OCI-LY1 (cell line): ENCODE data around the gene ZBTB32.

Experiments
- H2AFZ ChIP-seq: fragments of 200-600 bp; sonication (generic), shearing (Covaris generic); 2 replicates; pipeline ENCODE4 v1.6.0; 2014; ENCODE audit warnings: antibody characterized with exemption, mild to moderate bottlenecking, low read length
- H3F3A ChIP-seq: fragments of 200-600 bp; sonication (generic), shearing (Covaris generic); 2 replicates; pipeline ENCODE4 v1.6.0; 2014; ENCODE audit warnings: mild to moderate bottlenecking, antibody characterized with exemption, low read length, moderate library complexity; ENCODE audit not compliant: insufficient read depth
- H3K27ac ChIP-seq: fragments of 200-600 bp; sonication (generic); 2 replicates; pipeline ENCODE4 v1.5.1; 2014; ENCODE audit warnings: low read length, mixed run types, mild to moderate bottlenecking, low read depth; ENCODE audit not compliant: poor library complexity, severe bottlenecking
- H3K27me3 ChIP-seq: fragments of 200-600 bp; sonication (generic); 2 replicates; pipeline ENCODE4 v1.6.0; 2014; ENCODE audit warnings: antibody characterized with exemption, mild to moderate bottlenecking, low read length, moderate library complexity; ENCODE audit not compliant: insufficient read depth
- H3K36me3 ChIP-seq: fragments of 200-600 bp; sonication (generic); 2 replicates; pipeline ENCODE4 v1.6.1; 2014; ENCODE audit warnings: mild to moderate bottlenecking, antibody characterized with exemption, low read length, moderate library complexity, mixed read lengths; ENCODE audit not compliant: insufficient read depth
- H3K4me1 ChIP-seq: fragments of 200-600 bp; sonication (generic); 2 replicates; pipeline ENCODE4 v1.5.1; 2014; ENCODE audit warnings: mild to moderate bottlenecking, low read length, moderate library complexity; ENCODE audit not compliant: insufficient read depth, severe bottlenecking
- H3K4me2 ChIP-seq: fragments of 200-600 bp; sonication (generic), shearing (Covaris generic); 2 replicates; pipeline ENCODE4 v1.6.1; 2014; ENCODE audit warnings: low read length
- H3K4me3 ChIP-seq: fragments of 200-600 bp; sonication (generic); 2 replicates; pipeline ENCODE4 v1.5.1; 2014; ENCODE audit warnings: low read length, low read depth, mild to moderate bottlenecking, mixed read lengths; ENCODE audit not compliant: poor library complexity, severe bottlenecking
- H3K79me2 ChIP-seq: fragments of 200-600 bp; shearing (Covaris generic); 2 replicates; pipeline ENCODE4 v1.6.1; 2016; ENCODE audit warnings: mixed run types, low read length, mixed read lengths; ENCODE audit not compliant: insufficient read depth
- H3K9ac ChIP-seq: fragments of 200-600 bp; sonication (generic), shearing (Covaris generic); 2 replicates; pipeline ENCODE4 v1.6.1; 2014; ENCODE audit warnings: mild to moderate bottlenecking, low read length, mixed read lengths
- H3K9me2 ChIP-seq: fragments of 200-600 bp; sonication (generic), shearing (Covaris generic); 2 replicates; pipeline ENCODE4 v1.6.1; 2014; ENCODE audit warnings: low read depth, mild to moderate bottlenecking, low read length, mixed read lengths
- H3K9me3 ChIP-seq: fragments of 200-600 bp; shearing (Covaris generic); 2 replicates; pipeline ENCODE4 v1.6.1; 2014; ENCODE audit warnings: low read length, mixed read lengths
- H4K20me1 ChIP-seq: fragments of 200-600 bp; sonication (generic), shearing (Covaris generic); 2 replicates; pipeline ENCODE4 v1.6.0; 2016; ENCODE audit warnings: mild to moderate bottlenecking, low read length; ENCODE audit not compliant: insufficient read depth
- EZH2 ChIP-seq: fragments of 200-600 bp; sonication (generic), shearing (Covaris generic); IDR thresholded peaks from 2 replicates; pipeline ENCODE4 v1.8.0; 2017; ENCODE audit warnings: borderline replicate concordance, mixed run types, mild to moderate bottlenecking, antibody characterized with exemption, low read length, moderate library complexity, mixed read lengths
- TF ChIP-seq, protein P1 (sequence below): fragments of 200-600 bp; sonication (generic), shearing (Covaris generic); IDR thresholded peaks from 2 replicates; pipeline ENCODE4 v1.5.1; 2017; ENCODE audit warnings: mild to moderate bottlenecking, antibody characterized with exemption, low read length, moderate library complexity, mixed read lengths

ZBTB32 gene

DNA sequence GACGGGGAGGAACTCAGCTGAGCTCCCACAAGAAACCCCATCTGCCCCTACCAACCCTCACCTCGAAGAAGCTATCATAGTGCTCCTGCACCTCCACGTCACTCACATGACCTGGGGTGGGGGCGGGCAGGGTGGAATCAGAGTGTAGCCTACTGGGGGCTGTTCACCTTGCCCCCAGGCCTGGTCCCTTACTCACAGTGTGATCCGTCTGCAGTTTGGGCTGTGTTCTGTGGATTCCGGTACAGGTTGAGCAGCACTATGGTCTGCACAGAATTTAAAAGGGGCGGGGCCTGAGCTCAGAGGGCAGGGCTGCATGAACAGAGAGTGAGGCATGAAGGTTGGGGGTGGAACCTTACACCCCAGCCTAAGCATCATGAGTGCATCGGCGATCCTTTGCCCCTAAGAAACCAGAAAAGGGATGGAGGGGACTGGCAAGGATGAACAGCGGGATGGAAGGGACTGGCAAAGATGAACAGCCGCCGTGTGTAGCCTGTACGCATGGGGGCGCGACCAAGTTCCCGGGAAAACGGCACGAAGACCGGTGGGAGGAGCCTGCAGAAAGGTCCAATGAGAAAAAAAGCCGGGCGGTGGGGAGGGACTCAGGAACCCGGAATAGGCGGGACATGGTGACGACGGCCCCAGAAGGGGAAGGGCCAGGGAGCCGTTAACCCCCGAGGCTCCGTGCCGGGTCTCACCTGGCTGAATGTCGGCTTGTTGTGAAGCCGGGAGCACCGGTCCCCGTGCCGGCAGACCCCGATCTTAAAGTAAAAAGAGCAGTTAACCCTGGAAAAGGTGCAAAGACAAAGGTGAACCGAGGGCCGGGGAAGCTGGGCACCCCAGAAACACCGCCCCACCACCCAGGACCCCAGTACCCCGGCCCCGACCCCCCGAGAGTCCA lies 40.3 kb downstream of the ZBTB32 start:
- H3K27ac ChIP-seq, result peak overlapping the region; percentile 97

DNA sequence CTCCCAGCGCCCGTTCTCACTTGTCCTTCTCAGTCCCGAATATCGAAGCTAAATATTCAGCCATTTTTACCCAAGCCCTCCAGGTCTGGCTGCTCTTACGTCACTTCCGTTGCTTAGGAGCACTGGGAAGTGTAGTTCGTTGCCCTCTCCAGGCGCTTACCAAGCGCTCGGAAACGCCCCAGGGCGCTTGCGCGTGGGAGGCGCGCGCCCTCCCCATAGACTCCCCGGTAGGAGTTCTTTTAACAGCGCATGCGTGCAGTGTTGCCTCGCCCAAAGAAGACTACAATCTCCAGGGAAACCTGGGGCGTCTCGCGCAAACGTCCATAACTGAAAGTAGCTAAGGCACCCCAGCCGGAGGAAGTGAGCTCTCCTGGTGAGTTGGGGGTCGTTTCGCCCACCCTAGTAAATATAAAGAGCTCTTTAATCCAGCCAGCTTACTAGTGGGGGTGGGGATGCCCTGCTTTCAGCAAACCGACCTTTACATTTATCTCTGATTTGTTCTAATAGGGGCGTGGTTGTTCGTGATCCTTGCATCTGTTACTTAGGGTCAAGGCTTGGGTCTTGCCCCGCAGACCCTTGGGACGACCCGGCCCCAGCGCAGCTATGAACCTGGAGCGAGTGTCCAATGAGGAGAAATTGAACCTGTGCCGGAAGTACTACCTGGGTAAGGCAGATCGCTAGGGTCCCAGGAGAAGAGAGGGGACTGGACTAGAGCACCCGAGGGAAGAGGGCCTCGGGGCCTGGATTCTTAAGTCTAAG lies 41.1 kb downstream of the ZBTB32 start, which contains the start of the genes PSENEN and U2AF1L4:
Gene PSENEN, plus strand, starts transcription at position 324 of the 759 bp plus-strand sequence. Its CDS starts 280 bp downstream, at position 604.
Gene U2AF1L4, minus strand, starts transcription at position 91 of the 759 bp plus-strand sequence. Its CDS starts 27 bp downstream, at position 64.
- no peaks in the 10 kb centered on the region for H3K79me2 ChIP-seq
- no peaks in the 10 kb centered on the region for H4K20me1 ChIP-seq
- peak within 1 kb of the TSS; percentile 92 for H3K9ac ChIP-seq
- no peaks in the 10 kb centered on the region for H3F3A ChIP-seq
- H3K27me3 ChIP-seq, result no peaks in the 10 kb centered on the region
- H3K36me3 ChIP-seq, result no peaks in the 10 kb centered on the region
- H3K9me3 ChIP-seq, result no peaks in the 10 kb centered on the region
- H3K4me3 ChIP-seq, result peak within 1 kb of the TSS; percentile 91
- H3K4me1 ChIP-seq, result peaks cover 68% of the 10 kb centered on the region
- peak within 1 kb of the TSS; percentile 87 for H3K4me2 ChIP-seq
- H3K9me2 ChIP-seq, result no peaks in the 10 kb centered on the region
- no peak for TF ChIP-seq EZH2
- TF ChIP-seq, protein P1, sequence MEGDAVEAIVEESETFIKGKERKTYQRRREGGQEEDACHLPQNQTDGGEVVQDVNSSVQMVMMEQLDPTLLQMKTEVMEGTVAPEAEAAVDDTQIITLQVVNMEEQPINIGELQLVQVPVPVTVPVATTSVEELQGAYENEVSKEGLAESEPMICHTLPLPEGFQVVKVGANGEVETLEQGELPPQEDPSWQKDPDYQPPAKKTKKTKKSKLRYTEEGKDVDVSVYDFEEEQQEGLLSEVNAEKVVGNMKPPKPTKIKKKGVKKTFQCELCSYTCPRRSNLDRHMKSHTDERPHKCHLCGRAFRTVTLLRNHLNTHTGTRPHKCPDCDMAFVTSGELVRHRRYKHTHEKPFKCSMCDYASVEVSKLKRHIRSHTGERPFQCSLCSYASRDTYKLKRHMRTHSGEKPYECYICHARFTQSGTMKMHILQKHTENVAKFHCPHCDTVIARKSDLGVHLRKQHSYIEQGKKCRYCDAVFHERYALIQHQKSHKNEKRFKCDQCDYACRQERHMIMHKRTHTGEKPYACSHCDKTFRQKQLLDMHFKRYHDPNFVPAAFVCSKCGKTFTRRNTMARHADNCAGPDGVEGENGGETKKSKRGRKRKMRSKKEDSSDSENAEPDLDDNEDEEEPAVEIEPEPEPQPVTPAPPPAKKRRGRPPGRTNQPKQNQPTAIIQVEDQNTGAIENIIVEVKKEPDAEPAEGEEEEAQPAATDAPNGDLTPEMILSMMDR, result no peak
- H2AFZ ChIP-seq, result no peak within 1 kb of the TSS
- peak within 1 kb of the TSS; percentile 97 for H3K27ac ChIP-seq

More for the DNA sequence above, 40.3 kb downstream of the ZBTB32 start:
- H3K36me3 ChIP-seq, result no peaks in the 10 kb centered on the region
- peaks cover 73% of the 10 kb centered on the region for H3K4me1 ChIP-seq
- H3K4me3 ChIP-seq, result peak overlapping the region; percentile 91
- TF ChIP-seq, protein P1, result peak; percentile 42
- TF ChIP-seq EZH2, result no peak
- peak overlapping the region; percentile 87 for H3K4me2 ChIP-seq
- H3K9me3 ChIP-seq, result no peaks in the 10 kb centered on the region
- H3F3A ChIP-seq, result no peaks in the 10 kb centered on the region
- H4K20me1 ChIP-seq, result no peaks in the 10 kb centered on the region
- no peaks in the 10 kb centered on the region for H3K79me2 ChIP-seq
- peak overlapping the region; percentile 92 for H3K9ac ChIP-seq
- H3K9me2 ChIP-seq, result no peaks in the 10 kb centered on the region
- no peaks in the 10 kb centered on the region for H3K27me3 ChIP-seq
- H2AFZ ChIP-seq, result no peak overlapping the region

DNA sequence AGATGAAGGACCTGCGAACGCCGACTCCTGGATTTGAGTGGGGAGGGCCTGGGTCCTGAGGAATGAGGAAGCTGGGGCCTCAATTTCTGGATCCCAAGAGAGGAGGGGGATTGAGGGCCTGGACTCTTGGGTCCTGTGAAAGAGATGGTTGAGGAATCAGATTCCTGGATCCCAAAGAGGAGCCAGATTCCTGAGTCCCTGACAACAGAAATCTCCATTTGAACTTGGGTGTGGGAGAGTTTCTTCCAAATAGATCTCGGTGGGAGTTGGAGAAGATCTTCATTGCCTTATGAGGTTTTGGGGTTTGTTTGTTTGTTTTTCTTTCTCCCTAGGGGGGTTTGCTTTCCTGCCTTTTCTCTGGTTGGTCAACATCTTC lies 41.7 kb downstream of the ZBTB32 start:
- Histone ChIP-seq H3K9ac (peak overlapping the region; percentile 90), H2AFZ (no peak overlapping the region), H3K27me3 (no peaks in the 10 kb centered on the region), H3K4me2 (peak overlapping the region; percentile 87), H3K36me3 (no peaks in the 10 kb centered on the region), H3K9me2 (no peaks in the 10 kb centered on the region), H4K20me1 (no peaks in the 10 kb centered on the region), H3K27ac (peak overlapping the region; percentile 57), H3F3A (no peaks in the 10 kb centered on the region), H3K9me3 (no peaks in the 10 kb centered on the region), H3K4me3 (peak overlapping the region; percentile 91), H3K79me2 (no peaks in the 10 kb centered on the region), H3K4me1 (peaks cover 63% of the 10 kb centered on the region)
- TF ChIP-seq EZH2, result no peak
- TF ChIP-seq, protein P1, result no peak
